ENCODE results near the gene RAB26.
A peak's percentile ranks its signal among the peaks of the same experiment; 100 is the strongest.

The RAB26 gene

GRCh38 chr16:2143878-2144485, 4.4 kb upstream of the RAB26 start:
- no peak for DNase-seq (ENCODE audit: low read depth)

- no peak for DNase-seq (ENCODE audit: low read depth)
Observed at GRCh38 chr16:2145843-2146242, 2.6 kb upstream of the RAB26 start.

- DNase-seq (ENCODE audit: low read depth): no peak
Observed at GRCh38 chr16:2147378-2147777, 1.0 kb upstream of the RAB26 start.

- no peak for DNase-seq (ENCODE audit: low read depth)
Observed at GRCh38 chr16:2148714-2149629, 547 bp downstream of the RAB26 start.

- DNase-seq (ENCODE audit: low read depth): no peak
Observed at GRCh38 chr16:2149630-2150417, 1.4 kb downstream of the RAB26 start.

- DNase-seq (ENCODE audit: low read depth): no peak
Observed at GRCh38 chr16:2150418-2151187, 2.2 kb downstream of the RAB26 start.

GRCh38 chr16:2151188-2152091, 3.0 kb downstream of the RAB26 start:
- no peak for DNase-seq (ENCODE audit: low read depth)

GRCh38 chr16:2152695-2153506, 4.5 kb downstream of the RAB26 start:
- DNase-seq (ENCODE audit: low read depth): no peak

GRCh38 chr16:2154533-2155090, 6.2 kb downstream of the RAB26 start:
- no peak for DNase-seq (ENCODE audit: low read depth)

- DNase-seq (ENCODE audit: low read depth): peak; percentile 93
Observed at GRCh38 chr16:2155091-2155950, 6.9 kb downstream of the RAB26 start, which contains the start of gene TRAF7. TRAF7 (plus strand) TSS chr16:2155782; CDS start chr16:2163921, 8,139 bp downstream.

GRCh38 chr16:2155977-2156848, 7.8 kb downstream of the RAB26 start:
- no peak for DNase-seq (ENCODE audit: low read depth)

- DNase-seq (ENCODE audit: low read depth): no peak
Observed at GRCh38 chr16:2156849-2157224, 8.4 kb downstream of the RAB26 start.

GRCh38 chr16:2157480-2158261, 9.2 kb downstream of the RAB26 start:
- DNase-seq (ENCODE audit: low read depth): no peak

- DNase-seq (ENCODE audit: low read depth): no peak
Observed at GRCh38 chr16:2158262-2158638, 9.8 kb downstream of the RAB26 start.

- DNase-seq (ENCODE audit: low read depth): no peak
Observed at GRCh38 chr16:2159175-2159838, 10.9 kb downstream of the RAB26 start.

GRCh38 chr16:2160915-2161551, 12.6 kb downstream of the RAB26 start:
- no peak for DNase-seq (ENCODE audit: low read depth)

Data from activated T-cell treated with anti-CD3 and anti-CD28 coated beads for 1 hour (primary cell).